Measurements from ENCODE around the gene ARHGEF28.

The ARHGEF28 gene

GRCh38 chr5:73858776-73859175 lies 232.8 kb downstream of the ARHGEF28 start:
- Histone ChIP-seq H3K27ac (ENCODE audit: low read depth, low read length) (no peak overlapping the region), H3K4me2 (ENCODE audit: low read length) (no peak overlapping the region), H3K9me2 (replicated peaks; ENCODE audit: control insufficient read depth, low read length) (no peaks in the 10 kb centered on the region), H3K36me3 (ENCODE audit: control insufficient read depth, low read length) (no peaks in the 10 kb centered on the region), H3F3A (ENCODE audit: control insufficient read depth, insufficient read depth) (no peaks in the 10 kb centered on the region), H3K4me3 (ENCODE audit: low read length) (no peak overlapping the region), H3K79me2 (ENCODE audit: control insufficient read depth, low read length) (no peaks in the 10 kb centered on the region), H3K9me3 (ENCODE audit: control insufficient read depth, insufficient read depth, low read length) (no peaks in the 10 kb centered on the region), H4K20me1 (ENCODE audit: control insufficient read depth, insufficient read depth, low read depth, low read length) (no peaks in the 10 kb centered on the region), H3K4me1 (ENCODE audit: control insufficient read depth, low read length) (no peaks in the 10 kb centered on the region), H3K27me3 (ENCODE audit: control insufficient read depth, low read length) (no peaks in the 10 kb centered on the region)
- TF ChIP-seq EZH2phosphoT487 (IDR thresholded peaks at IDR 0.05; ENCODE audit: borderline replicate concordance, low read length) (no peak), CTCF (IDR thresholded peaks at IDR 0.05; ENCODE audit: low read depth, low read length, poor library complexity, severe bottlenecking) (no peak)

GRCh38 chr5:73859696-73860095 lies 233.7 kb downstream of the ARHGEF28 start:
- no peaks in the 10 kb centered on the region for H3K36me3 ChIP-seq (ENCODE audit: control insufficient read depth, low read length)
- H4K20me1 ChIP-seq (ENCODE audit: control insufficient read depth, insufficient read depth, low read depth, low read length): no peaks in the 10 kb centered on the region
- H3K27ac ChIP-seq (ENCODE audit: low read depth, low read length): no peak overlapping the region
- no peaks in the 10 kb centered on the region for H3F3A ChIP-seq (ENCODE audit: control insufficient read depth, insufficient read depth)
- no peak overlapping the region for H3K4me2 ChIP-seq (ENCODE audit: low read length)
- no peaks in the 10 kb centered on the region for H3K9me3 ChIP-seq (ENCODE audit: control insufficient read depth, insufficient read depth, low read length)
- 0 out of 2 replicates have a peak, but pooled peaks cover 2% of the 10 kb centered on the region for H3K27me3 ChIP-seq (ENCODE audit: control insufficient read depth, low read length)
- no peaks in the 10 kb centered on the region for H3K9me2 ChIP-seq (replicated peaks; ENCODE audit: control insufficient read depth, low read length)
- H3K4me1 ChIP-seq (ENCODE audit: control insufficient read depth, low read length): no peaks in the 10 kb centered on the region
- no peaks in the 10 kb centered on the region for H3K79me2 ChIP-seq (ENCODE audit: control insufficient read depth, low read length)
- no peak overlapping the region for H3K4me3 ChIP-seq (ENCODE audit: low read length)
- no peak for TF ChIP-seq CTCF (IDR thresholded peaks at IDR 0.05; ENCODE audit: low read depth, low read length, poor library complexity, severe bottlenecking)
- TF ChIP-seq EZH2phosphoT487 (IDR thresholded peaks at IDR 0.05; ENCODE audit: borderline replicate concordance, low read length): no peak

GRCh38 chr5:73861313-73861988 lies 235.5 kb downstream of the ARHGEF28 start:
- Histone ChIP-seq H4K20me1 (ENCODE audit: control insufficient read depth, insufficient read depth, low read depth, low read length) (no peaks in the 10 kb centered on the region), H3K4me3 (ENCODE audit: low read length) (no peak overlapping the region), H3K27me3 (ENCODE audit: control insufficient read depth, low read length) (0 out of 2 replicates have a peak, but pooled peaks cover 2% of the 10 kb centered on the region), H3K27ac (ENCODE audit: low read depth, low read length) (no peak overlapping the region), H3K79me2 (ENCODE audit: control insufficient read depth, low read length) (no peaks in the 10 kb centered on the region), H3K4me2 (ENCODE audit: low read length) (no peak overlapping the region), H3K9me2 (replicated peaks; ENCODE audit: control insufficient read depth, low read length) (no peaks in the 10 kb centered on the region), H3K36me3 (ENCODE audit: control insufficient read depth, low read length) (no peaks in the 10 kb centered on the region), H3K9me3 (ENCODE audit: control insufficient read depth, insufficient read depth, low read length) (no peaks in the 10 kb centered on the region), H3F3A (ENCODE audit: control insufficient read depth, insufficient read depth) (no peaks in the 10 kb centered on the region), H3K4me1 (ENCODE audit: control insufficient read depth, low read length) (no peaks in the 10 kb centered on the region)
- TF ChIP-seq EZH2phosphoT487 (IDR thresholded peaks at IDR 0.05; ENCODE audit: borderline replicate concordance, low read length) (no peak), CTCF (IDR thresholded peaks at IDR 0.05; ENCODE audit: low read depth, low read length, poor library complexity, severe bottlenecking) (no peak)

Measured in DOHH2 (cell line).